SK-N-MC (cell line): ENCODE measurements around the gene UTP4.

Experiments
- EZH2 ChIP-seq: fragments of 200-600 bp; sonication (generic); IDR thresholded peaks from one replicate; pipeline ENCODE4 v1.6.1; 2017; ENCODE audit warnings: antibody characterized with exemption
- POLR2AphosphoS5 ChIP-seq: IDR thresholded peaks from 2 replicates; pipeline ENCODE4 v1.6.1; 2012; ENCODE audit warnings: mild to moderate bottlenecking, low read depth, low read length, borderline replicate concordance

DNA sequence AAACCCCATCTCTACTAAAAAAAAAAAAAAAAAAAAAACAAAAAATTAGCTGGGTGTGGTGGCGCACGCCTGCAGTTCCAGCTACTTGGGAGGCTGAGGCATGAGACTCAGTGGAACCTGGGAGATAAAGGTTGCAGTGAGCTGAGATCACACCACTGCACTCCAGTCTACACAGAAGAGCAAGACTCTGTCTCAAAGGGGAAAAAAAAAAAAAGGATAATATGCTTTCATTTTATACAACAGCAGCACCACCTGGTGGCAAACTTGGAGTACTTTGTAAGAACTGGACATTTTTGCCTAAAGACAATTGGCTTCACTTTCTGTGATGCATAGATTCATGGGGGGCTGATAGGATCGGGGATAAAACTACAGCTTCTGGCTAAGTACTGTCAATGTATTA, 8.5 kb upstream of the UTP4 start:
- TF ChIP-seq POLR2AphosphoS5 (no peak), EZH2 (no peak)
